Transverse colon (tissue), 4 donors: ENCODE measurements around the gene RPE. TPM values are rescaled to one million over a fixed set of nuclear protein-coding genes. Genes with fewer than 3 reads are reported as not detected.

Experiments
- DNase-seq: peaks from one replicate; pipeline ENCODE4 v3.0.0-alpha.2; 2019
- H3K27ac ChIP-seq, 4 donors: fragments of 200-600 bp; sonication (generic); 2 replicates each; pipeline ENCODE4 v1.5.1; 2016 to 2018; ENCODE audit warnings: inconsistent platforms in 4 of 4
- H3K27me3 ChIP-seq: fragments of 200-600 bp; sonication (generic); 2 replicates; pipeline ENCODE4 v1.5.1; 2017; ENCODE audit warnings: inconsistent platforms
- H3K36me3 ChIP-seq, 4 donors: fragments of 200-600 bp; sonication (generic); 2 replicates each; pipeline ENCODE4 v1.5.1; 2017 to 2019; ENCODE audit warnings: inconsistent platforms in 4 of 4
- H3K4me1 ChIP-seq, 4 donors: fragments of 200-600 bp; sonication (generic); 2 replicates each; pipeline ENCODE4 v1.5.1; 2017 to 2020; ENCODE audit warnings: inconsistent platforms in 4 of 4
- H3K4me3 ChIP-seq, 4 donors: fragments of 200-600 bp; sonication (generic); 1 replicate in 1 of 4; 2 replicates in 3 of 4; pipeline versions ENCODE4 v1.5.1 to v1.6.1; 2017 to 2019; ENCODE audit warnings: inconsistent platforms in 4 of 4
- H3K9me3 ChIP-seq, 2 donors: fragments of 200-600 bp; sonication (generic); 2 replicates each; pipeline ENCODE4 v1.5.1; 2017 to 2019; ENCODE audit warnings: inconsistent platforms in 2 of 2
- CTCF ChIP-seq, 5 experiments: fragments of 200-600 bp in 3 of 5; fragments of 450-650 bp in 2 of 5; sonication (generic) in 3 of 5; IDR thresholded peaks; 1 replicate in 2 of 5; 2 replicates in 3 of 5; pipeline ENCODE4 v1.5.1; 2016 to 2017; ENCODE audit warnings: antibody characterized with exemption in 5 of 5, inconsistent platforms in 3 of 5, mild to moderate bottlenecking in 2 of 5, moderate library complexity in 1 of 5
- EP300 ChIP-seq: sonication (generic); formaldehyde crosslinking; IDR thresholded peaks from one replicate; pipeline ENCODE4 v1.6.1; 2017; ENCODE audit warnings: antibody characterized with exemption, low read depth
- POLR2A ChIP-seq: fragments of 450-650 bp; IDR thresholded peaks from one replicate; pipeline ENCODE4 v1.6.1; 2016; ENCODE audit warnings: antibody characterized with exemption, mild to moderate bottlenecking, moderate library complexity
- POLR2AphosphoS5 ChIP-seq, 3 donors: sonication (generic); formaldehyde crosslinking; IDR thresholded peaks; one replicate each; pipeline ENCODE4 v1.6.1; 2016; ENCODE audit warnings: antibody characterized with exemption in 3 of 3
- WGBS, 2 donors: methylation state at CpG; one replicate each; pipeline ENCODE4 v1.1.5; 2018; ENCODE audit warnings: low coverage in 1 of 2; 5-methylcytosine and 5-hydroxymethylcytosine counted together
- in situ Hi-C, 4 donors: fragments of 200-750 bp; cut with MboI; loops; one replicate each; pipeline versions ENCODE4 v1.15.0 to v1.15.1; 2017; ENCODE audit warnings: low sequenced_read_pairs in 3 of 4, low pct_ligation_motif_present in 1 of 4, low pct_unique_long_range_greater_than_20kb in 1 of 4
- intact Hi-C: fragments of 100-400 bp; cut with DNase I; formaldehyde crosslinking; loops from one replicate; pipeline ENCODE4 v1.15.1; 2023; ENCODE audit warnings: low total_unique reads
- total RNA-seq, 4 donors: library from RNA; depleted of rRNA; stranded (reverse); fragments of >200 nt; gene quantifications; one replicate each; pipeline ENCODE4 v1.1.0, GENCODE V29; 2016

Gene RPE
- total RNA-seq, 4 donors from 2014 or later, result 13.1 to 50.0 (median 30.1) TPM

GRCh38 chr2:210009126-210009525 is 6.7 kb downstream of the RPE start:
- no peak for TF ChIP-seq EP300
- no peak for TF ChIP-seq CTCF (IDR thresholded peaks at IDR 0.05)
- no peak for TF ChIP-seq POLR2AphosphoS5 (IDR thresholded peaks at IDR 0.05)
- TF ChIP-seq POLR2A, result no peak
- 59 to 73% methylated on average over 6 of the region's 6 CpGs for WGBS, 2 donors
- no peak for DNase-seq
- intact Hi-C loops, result loop anchor here (10.0 kb wide), 1 partner anchor 166 kb away; the partner anchor contains the start of gene KANSL1L
- in situ Hi-C loops, result no loop called here
- Histone ChIP-seq H3K27me3 (no peaks in the 10 kb centered on the region), H3K36me3 (peaks cover 0 to 8% (median 0%) of the 10 kb centered on the region in 4 donors), H3K27ac (no peak overlapping the region), H3K4me3 (no peak overlapping the region), H3K4me1 (peaks cover 0 to 29% (median 9%) of the 10 kb centered on the region in 4 donors), H3K9me3 (no peaks in the 10 kb centered on the region)

- Histone ChIP-seq H3K9me3 (no peaks in the 10 kb centered on the region), H3K4me3 (no peak overlapping the region), H3K27ac (no peak overlapping the region), H3K27me3 (no peaks in the 10 kb centered on the region), H3K4me1 (peaks cover 0 to 21% (median 7%) of the 10 kb centered on the region in 4 donors), H3K36me3 (peaks cover 0 to 13% (median 1%) of the 10 kb centered on the region in 4 donors)
- TF ChIP-seq EP300 (no peak), POLR2AphosphoS5 (IDR thresholded peaks at IDR 0.05) (no peak), CTCF (IDR thresholded peaks at IDR 0.05) (no peak), POLR2A (no peak)
- DNase-seq, result no peak
- in situ Hi-C loops, result no loop called here
- intact Hi-C loops, result loop anchor here (10.0 kb wide), 1 partner anchor 165 kb away; the partner anchor contains the start of gene KANSL1L
- 48 to 50% methylated on average over 3 of the region's 3 CpGs for WGBS, 2 donors
Measured at GRCh38 chr2:210009896-210010295, 7.5 kb downstream of the RPE start.

GRCh38 chr2:210020138-210020537 is 17.7 kb downstream of the RPE start:
- intact Hi-C loops, result no loop called here
- Histone ChIP-seq H3K9me3 (no peaks in the 10 kb centered on the region), H3K4me1 (no peaks in the 10 kb centered on the region), H3K27me3 (no peaks in the 10 kb centered on the region), H3K36me3 (peaks cover 0 to 72% (median 22%) of the 10 kb centered on the region in 4 donors), H3K27ac (no peak overlapping the region), H3K4me3 (no peak overlapping the region)
- 80% methylated on average over 1 of the region's 1 CpG for WGBS, 2 donors
- in situ Hi-C loops, result no loop called here
- TF ChIP-seq POLR2A, result no peak
- no peak for TF ChIP-seq CTCF (IDR thresholded peaks at IDR 0.05)
- no peak for TF ChIP-seq EP300
- no peak for TF ChIP-seq POLR2AphosphoS5 (IDR thresholded peaks at IDR 0.05)
- DNase-seq, result no peak

- H3K4me1 ChIP-seq, result no peaks in the 10 kb centered on the region
- no peaks in the 10 kb centered on the region for H3K9me3 ChIP-seq
- no peak overlapping the region for H3K4me3 ChIP-seq
- no peak overlapping the region for H3K27ac ChIP-seq
- H3K27me3 ChIP-seq, result no peaks in the 10 kb centered on the region
- no peak for DNase-seq
- TF ChIP-seq EP300 (no peak), CTCF (IDR thresholded peaks at IDR 0.05) (no peak), POLR2AphosphoS5 (IDR thresholded peaks at IDR 0.05) (no peak)
- in situ Hi-C loops (no loop called here), intact Hi-C loops (no loop called here)
- peaks cover 0 to 48% (median 13%) of the 10 kb centered on the region in 4 donors for H3K36me3 ChIP-seq
- WGBS, 2 donors, result 92 to 100% methylated on average over 3 of the region's 3 CpGs
Measured at GRCh38 chr2:210022824-210023223, 20.4 kb downstream of the RPE start.
